Measurements from ENCODE around the gene PEX19.

PEX19 gene

DNA sequence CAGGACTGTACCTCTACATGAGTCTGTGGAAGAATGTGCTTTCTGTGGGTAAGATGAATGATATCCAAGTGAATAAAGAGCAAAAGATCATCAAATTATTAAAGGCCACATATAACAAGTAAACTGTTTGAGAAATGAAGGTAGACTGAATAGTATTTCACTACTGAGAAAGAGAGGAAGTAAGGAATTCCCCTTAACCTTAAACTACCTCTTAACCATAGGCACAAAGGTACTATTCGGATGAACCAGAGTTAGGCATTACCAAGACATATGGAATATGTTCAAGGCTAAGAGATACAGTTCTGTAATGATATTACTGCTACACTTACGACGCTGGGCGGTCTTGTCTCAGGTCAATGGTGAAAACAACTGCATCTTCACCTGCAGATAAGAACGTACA, 48.1 kb downstream of the PEX19 start:
- DNase-seq: no peak

DNA sequence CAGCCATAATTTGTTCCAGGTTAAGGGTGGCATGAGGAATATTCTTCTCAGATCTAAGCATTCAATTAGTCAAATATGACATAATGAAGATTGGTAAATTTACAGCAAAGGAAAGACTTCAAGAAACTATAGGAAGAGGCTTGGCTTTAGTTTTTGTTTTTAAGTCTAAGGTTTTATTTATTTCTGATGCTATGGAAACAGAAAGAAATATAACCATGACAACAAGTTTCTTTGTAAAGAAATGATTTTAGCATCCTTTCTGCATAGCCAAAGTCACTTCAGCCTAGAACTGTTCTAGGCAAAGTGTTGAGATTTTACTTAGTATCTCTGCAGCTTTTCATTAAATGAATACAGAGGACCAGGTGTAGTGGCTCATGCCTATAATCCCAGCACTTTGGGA, 52.0 kb downstream of the PEX19 start:
- no peak for DNase-seq

- DNase-seq: no peak
These were observed 56.5 kb downstream of the PEX19 start for GRCh38 chr1:160228431-160228830.

DNA sequence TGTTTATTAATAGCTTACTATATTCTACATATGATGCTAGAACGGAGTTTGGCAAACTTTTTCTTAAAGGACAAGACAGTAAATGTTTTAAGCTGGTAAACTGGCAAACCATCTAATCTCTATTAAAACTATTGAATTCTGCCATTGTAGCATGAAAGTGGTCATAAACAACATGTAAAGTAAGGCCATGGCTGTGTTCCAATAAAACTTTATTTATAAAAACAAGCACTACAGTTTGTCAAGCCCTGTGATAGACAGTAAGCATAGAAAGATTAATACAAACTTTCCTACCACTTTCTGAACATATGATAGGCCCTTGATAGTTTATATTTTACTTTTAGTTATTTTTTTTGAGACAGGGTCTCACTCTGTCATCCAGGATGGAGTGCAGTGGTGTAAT, 57.4 kb downstream of the PEX19 start:
- DNase-seq: no peak

GRCh38 chr1:160227034-160227433, 57.9 kb downstream of the PEX19 start:
- no peak for DNase-seq
